B cell (primary cell): ENCODE data around the gene ORM1.

Experiments used
- CTCF ChIP-seq: fragments of 200-600 bp; IDR thresholded peaks from one replicate; pipeline ENCODE4 v1.8.0; 2022; ENCODE audit warnings: antibody characterized with exemption, mild to moderate bottlenecking
- EZH2 ChIP-seq: IDR thresholded peaks from 2 replicates; pipeline ENCODE4 v1.6.1; 2012; ENCODE audit warnings: borderline replicate concordance, low read depth, mild to moderate bottlenecking, moderate library complexity, low read length; ENCODE audit not compliant: insufficient read depth, poor library complexity, severe bottlenecking

- TF ChIP-seq CTCF (no peak), EZH2 (no peak)
Measured at GRCh38 chr9:114303571-114303970, 19.3 kb upstream of the ORM1 start.
